GM19328 (cell line): ENCODE data around the gene SPDYE4.

Experiments used
- ATAC-seq: cut with Tn5 transposase; IDR thresholded peaks from one replicate; pipeline ENCODE4 v1.9.1; 2021; ENCODE audit warnings: mild to moderate bottlenecking, moderate library complexity; ENCODE audit not compliant: unreplicated experiment

SPDYE4 gene

GRCh38 chr17:8741771-8742170, 16.6 kb downstream of the SPDYE4 start:
- no peak for ATAC-seq

GRCh38 chr17:8741366-8741765, 17.0 kb downstream of the SPDYE4 start:
- ATAC-seq = no peak

- no peak for ATAC-seq
Observed at GRCh38 chr17:8740486-8740885, 17.9 kb downstream of the SPDYE4 start.

- no peak for ATAC-seq
Observed at GRCh38 chr17:8739097-8739496, 19.2 kb downstream of the SPDYE4 start.

GRCh38 chr17:8736796-8737195, 21.6 kb downstream of the SPDYE4 start:
- no peak for ATAC-seq

GRCh38 chr17:8736362-8736761, 22.0 kb downstream of the SPDYE4 start:
- no peak for ATAC-seq

GRCh38 chr17:8735336-8735939, 22.9 kb downstream of the SPDYE4 start:
- ATAC-seq = no peak

GRCh38 chr17:8734876-8735275, 23.5 kb downstream of the SPDYE4 start:
- no peak for ATAC-seq

GRCh38 chr17:8732406-8733085, 25.8 kb downstream of the SPDYE4 start:
- ATAC-seq = no peak

GRCh38 chr17:8729860-8730259, 28.5 kb downstream of the SPDYE4 start:
- ATAC-seq = no peak

- ATAC-seq = no peak
Observed at GRCh38 chr17:8729421-8729820, 28.9 kb downstream of the SPDYE4 start.

GRCh38 chr17:8728971-8729370, 29.4 kb downstream of the SPDYE4 start:
- ATAC-seq = no peak

- ATAC-seq = no peak
Observed at GRCh38 chr17:8728251-8728938, 30.0 kb downstream of the SPDYE4 start.

- ATAC-seq = no peak
Observed at GRCh38 chr17:8726941-8727555, 31.3 kb downstream of the SPDYE4 start.

GRCh38 chr17:8725881-8726876, 32.2 kb downstream of the SPDYE4 start:
- ATAC-seq = no peak

- no peak for ATAC-seq
Observed at GRCh38 chr17:8724451-8724850, 33.9 kb downstream of the SPDYE4 start.

- ATAC-seq = no peak
Observed at GRCh38 chr17:8720596-8720995, 37.8 kb downstream of the SPDYE4 start.

GRCh38 chr17:8719291-8720246, 38.8 kb downstream of the SPDYE4 start:
- no peak for ATAC-seq

GRCh38 chr17:8718001-8718563, 40.3 kb downstream of the SPDYE4 start:
- ATAC-seq = no peak
